Measurements from ENCODE around the gene RALY.

The RALY gene

DNA sequence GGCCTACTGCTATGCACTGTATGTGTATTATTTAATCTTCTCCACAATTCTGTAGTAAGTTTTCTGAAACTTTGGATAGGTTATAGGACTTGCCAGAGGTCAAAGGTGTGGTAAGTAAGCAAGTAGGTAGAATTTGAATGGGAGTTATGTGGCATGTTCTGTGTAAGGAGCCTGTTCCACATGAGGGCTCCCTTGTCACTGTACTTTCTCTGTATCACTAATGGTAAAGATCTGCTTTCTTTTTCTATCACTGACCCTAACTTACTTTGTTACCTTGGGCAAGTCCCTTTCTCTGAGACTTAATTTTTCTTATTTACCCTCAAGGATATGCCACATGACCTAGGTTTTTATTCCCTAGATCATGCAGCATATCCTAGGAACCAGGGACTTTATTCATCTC is 68.0 kb downstream of the RALY start:
- Histone ChIP-seq H3K4me3 (ENCODE audit: low read depth, low read length) (no peak overlapping the region), H3K36me3 (ENCODE audit: control insufficient read depth, insufficient read depth, low read length) (no peaks in the 10 kb centered on the region), H3K79me2 (no peaks in the 10 kb centered on the region), H3K4me1 (peaks cover 7% of the 10 kb centered on the region), H3K9me3 (ENCODE audit: control insufficient read depth, low read length) (no peaks in the 10 kb centered on the region), H2AFZ (no peak overlapping the region), H3K9ac (no peak overlapping the region), H3K27me3 (ENCODE audit: control insufficient read depth, insufficient read depth, low read length) (no peaks in the 10 kb centered on the region), H3K4me2 (ENCODE audit: low read length) (no peak overlapping the region), H3K27ac (no peak overlapping the region)
- TF ChIP-seq CTCF (IDR thresholded peaks at IDR 0.05), result no peak

GRCh38 chr20:34062570-34063482 is 69.1 kb downstream of the RALY start:
- H2AFZ ChIP-seq, result no peak overlapping the region
- H3K27ac ChIP-seq, result no peak overlapping the region
- no peak overlapping the region for H3K4me2 ChIP-seq (ENCODE audit: low read length)
- H3K9me3 ChIP-seq (ENCODE audit: control insufficient read depth, low read length), result no peaks in the 10 kb centered on the region
- H3K4me1 ChIP-seq, result peaks cover 7% of the 10 kb centered on the region
- H3K4me3 ChIP-seq (ENCODE audit: low read depth, low read length), result no peak overlapping the region
- no peaks in the 10 kb centered on the region for H3K79me2 ChIP-seq
- H3K36me3 ChIP-seq (ENCODE audit: control insufficient read depth, insufficient read depth, low read length), result no peaks in the 10 kb centered on the region
- H3K9ac ChIP-seq, result no peak overlapping the region
- H3K27me3 ChIP-seq (ENCODE audit: control insufficient read depth, insufficient read depth, low read length), result no peaks in the 10 kb centered on the region
- TF ChIP-seq CTCF (IDR thresholded peaks at IDR 0.05), result no peak

- H2AFZ ChIP-seq, result no peak overlapping the region
- H3K79me2 ChIP-seq, result no peaks in the 10 kb centered on the region
- peaks cover 9% of the 10 kb centered on the region for H3K4me1 ChIP-seq
- H3K4me2 ChIP-seq (ENCODE audit: low read length), result no peak overlapping the region
- H3K27me3 ChIP-seq (ENCODE audit: control insufficient read depth, insufficient read depth, low read length), result no peaks in the 10 kb centered on the region
- H3K9me3 ChIP-seq (ENCODE audit: control insufficient read depth, low read length), result no peaks in the 10 kb centered on the region
- H3K27ac ChIP-seq, result no peak overlapping the region
- no peak for TF ChIP-seq CTCF (IDR thresholded peaks at IDR 0.05)
- H3K36me3 ChIP-seq (ENCODE audit: control insufficient read depth, insufficient read depth, low read length), result no peaks in the 10 kb centered on the region
- no peak overlapping the region for H3K4me3 ChIP-seq (ENCODE audit: low read depth, low read length)
- H3K9ac ChIP-seq, result no peak overlapping the region
Observed at GRCh38 chr20:34064286-34064685, 70.6 kb downstream of the RALY start.

GRCh38 chr20:34065260-34065659 is 71.5 kb downstream of the RALY start:
- Histone ChIP-seq H3K4me3 (ENCODE audit: low read depth, low read length) (no peak overlapping the region), H3K9me3 (ENCODE audit: control insufficient read depth, low read length) (no peaks in the 10 kb centered on the region), H3K36me3 (ENCODE audit: control insufficient read depth, insufficient read depth, low read length) (no peaks in the 10 kb centered on the region), H3K27me3 (ENCODE audit: control insufficient read depth, insufficient read depth, low read length) (no peaks in the 10 kb centered on the region), H3K9ac (no peak overlapping the region), H3K79me2 (no peaks in the 10 kb centered on the region), H3K4me1 (peaks cover 13% of the 10 kb centered on the region), H2AFZ (no peak overlapping the region), H3K4me2 (ENCODE audit: low read length) (no peak overlapping the region), H3K27ac (no peak overlapping the region)
- TF ChIP-seq CTCF (IDR thresholded peaks at IDR 0.05), result no peak

Measured in parathyroid adenoma (tissue), 2 donors.